Ishikawa (cell line): ENCODE results near the gene MBD3.

Experiments
- CEBPB ChIP-seq: IDR thresholded peaks from 2 replicates; pipeline ENCODE4 v1.6.1; 2012
- CREB1 ChIP-seq: IDR thresholded peaks from 2 replicates; pipeline ENCODE4 v1.6.1; 2012; ENCODE audit warnings: low read depth
- EGR1 ChIP-seq: IDR thresholded peaks from 2 replicates; pipeline ENCODE4 v1.6.1; 2012
- EP300 ChIP-seq: IDR thresholded peaks from 2 replicates; pipeline ENCODE4 v1.6.1; 2012; ENCODE audit warnings: borderline replicate concordance
- FOXM1 ChIP-seq: IDR thresholded peaks from 2 replicates; pipeline ENCODE4 v1.6.1; 2012; ENCODE audit warnings: low read depth, borderline replicate concordance
- MAX ChIP-seq: IDR thresholded peaks from 2 replicates; pipeline ENCODE4 v1.6.1; 2012
- NFIC ChIP-seq: IDR thresholded peaks from 2 replicates; pipeline ENCODE4 v1.6.1; 2012
- RAD21 ChIP-seq: IDR thresholded peaks from 2 replicates; pipeline ENCODE4 v1.6.1; 2012; ENCODE audit warnings: low read depth
- REST ChIP-seq: IDR thresholded peaks from 2 replicates; pipeline ENCODE4 v1.6.1; 2012; ENCODE audit warnings: low read depth, mild to moderate bottlenecking
- TAF1 ChIP-seq: IDR thresholded peaks from 2 replicates; pipeline ENCODE4 v1.6.1; 2012; ENCODE audit warnings: low read depth, mild to moderate bottlenecking
- TCF12 ChIP-seq: IDR thresholded peaks from 2 replicates; pipeline ENCODE4 v1.6.1; 2012; ENCODE audit warnings: low read depth
- TEAD4 ChIP-seq: IDR thresholded peaks from 2 replicates; pipeline ENCODE4 v1.6.1; 2012
- USF1 ChIP-seq: IDR thresholded peaks from 2 replicates; pipeline ENCODE4 v1.6.1; 2012
- YY1 ChIP-seq: IDR thresholded peaks from 2 replicates; pipeline ENCODE4 v1.6.1; 2012; ENCODE audit warnings: low read depth
- ZBTB7A ChIP-seq: IDR thresholded peaks from 2 replicates; pipeline ENCODE4 v1.6.1; 2012; ENCODE audit warnings: low read depth

MBD3 gene

GRCh38 chr19:1592024-1592754 is 476 bp downstream of the MBD3 start:
- TF ChIP-seq TEAD4 (no peak), USF1 (no peak), YY1 (peak; percentile 79), NFIC (peak; percentile 4; the same call in 1 of the 2 replicates), ZBTB7A (no peak), EGR1 (no peak), TAF1 (peak; percentile 89), EP300 (no peak), CEBPB (no peak; the same call in 1 of the 2 replicates), TCF12 (no peak), RAD21 (no peak), FOXM1 (no peak), REST (0 out of 2 replicates have a peak, but pooled peaks have one; percentile 8), CREB1 (no peak), MAX (peak; percentile 98)

- TF ChIP-seq TCF12 (no peak), NFIC (peak; percentile 50)
Measured at GRCh38 chr19:1591421-1592023, 1.1 kb downstream of the MBD3 start.

GRCh38 chr19:1590641-1591397 is 1.8 kb downstream of the MBD3 start:
- TF ChIP-seq NFIC (no peak), TAF1 (no peak), USF1 (no peak), TEAD4 (no peak), FOXM1 (no peak), CEBPB (no peak), RAD21 (no peak), EP300 (no peak), YY1 (no peak), EGR1 (no peak), ZBTB7A (no peak), CREB1 (no peak), MAX (no peak), REST (no peak), TCF12 (no peak)

GRCh38 chr19:1587872-1588271 is 4.8 kb downstream of the MBD3 start:
- no peak for TF ChIP-seq EP300
- TF ChIP-seq CEBPB: no peak
- TF ChIP-seq CREB1: no peak
- no peak for TF ChIP-seq REST
- no peak for TF ChIP-seq FOXM1
- TF ChIP-seq TCF12: no peak
- no peak for TF ChIP-seq ZBTB7A
- no peak for TF ChIP-seq NFIC
- TF ChIP-seq USF1: no peak
- TF ChIP-seq RAD21: no peak
- TF ChIP-seq TEAD4: no peak
- TF ChIP-seq TAF1: no peak
